Thymus (tissue), 11 donors: ENCODE data around the gene SLAMF6. TPM values are rescaled to one million over a fixed set of nuclear protein-coding genes. Genes with fewer than 3 reads are reported as not detected.
A peak's percentile ranks its signal among the peaks of the same experiment; 100 is the strongest.

ENCODE experiments used
- DNase-seq, 9 donors: peaks; one replicate each; pipeline ENCODE4 v3.0.0-alpha.2; 2013; ENCODE audit warnings: low spot score in 9 of 9, low read depth in 6 of 9, missing footprints in 1 of 9
- H3K27ac ChIP-seq, 2 donors: one replicate each; pipeline ENCODE4 v1.5.1; 2013; ENCODE audit warnings: control low read depth in 1 of 2, low read depth in 1 of 2, low read length in 1 of 2, mild to moderate bottlenecking in 1 of 2, moderate library complexity in 1 of 2
- H3K27me3 ChIP-seq, 2 donors: one replicate each; pipeline ENCODE4 v1.5.1; 2013; ENCODE audit warnings: low read length in 1 of 2; ENCODE audit not compliant: control insufficient read depth in 2 of 2, insufficient read depth in 1 of 2
- H3K36me3 ChIP-seq, 2 donors: one replicate each; pipeline ENCODE4 v1.5.1; 2013; ENCODE audit warnings: low read length in 1 of 2, mild to moderate bottlenecking in 1 of 2, moderate library complexity in 1 of 2; ENCODE audit not compliant: control insufficient read depth in 2 of 2, insufficient read depth in 2 of 2
- H3K4me1 ChIP-seq, 2 donors: one replicate each; pipeline ENCODE4 v1.5.1; 2013; ENCODE audit warnings: low read length in 2 of 2; ENCODE audit not compliant: control insufficient read depth in 2 of 2, insufficient read depth in 2 of 2
- H3K4me3 ChIP-seq, 2 donors: one replicate each; pipeline ENCODE4 v1.5.1; 2013; ENCODE audit warnings: low read length in 2 of 2, control low read depth in 1 of 2, mild to moderate bottlenecking in 1 of 2
- H3K9me3 ChIP-seq, 2 donors: one replicate each; pipeline ENCODE4 v1.5.1; 2013; ENCODE audit warnings: low read length in 1 of 2, mild to moderate bottlenecking in 1 of 2; ENCODE audit not compliant: control insufficient read depth in 2 of 2, insufficient read depth in 1 of 2
- WGBS: extraction: QIAGEN DNeasy Blood & Tissue Kit; methylation state at CpG from one replicate; pipeline ENCODE4 v1.1.7; 2013; 5-methylcytosine and 5-hydroxymethylcytosine counted together
- polyA plus RNA-seq: library from polyadenylated mRNA; stranded (reverse); fragments of 200-250 nt; gene quantifications from one replicate; pipeline ENCODE4 v1.2.3, GENCODE V29; 2013
- total RNA-seq: library from RNA; stranded (reverse); fragments of 120-200 nt; gene quantifications from one replicate; pipeline ENCODE4 v1.2.4, GENCODE V29; 2013
- donor health status: healthy.

The SLAMF6 gene
- total and polyA plus RNA-seq, 2 donors: 11.5 to 12.6 TPM

GRCh38 chr1:160548183-160548582 is 25.1 kb upstream of the SLAMF6 start:
- no peak overlapping the region for H3K4me3 ChIP-seq
- H3K4me1 ChIP-seq: peaks cover 13 to 60% of the 10 kb centered on the region in 2 donors
- peaks cover 16 to 48% of the 10 kb centered on the region in 2 donors for H3K36me3 ChIP-seq
- 99% methylated on average over 3 of the region's 3 CpGs for WGBS
- H3K9me3 ChIP-seq: peaks cover 0 to 1% of the 10 kb centered on the region in 2 donors
- H3K27me3 ChIP-seq: no peaks in the 10 kb centered on the region
- DNase-seq: no peak
- H3K27ac ChIP-seq: peak overlapping the region in 1 of 2 donors; percentile 5

- 95% methylated on average over 4 of the region's 4 CpGs for WGBS
- Histone ChIP-seq H3K4me3 (no peak overlapping the region), H3K4me1 (peaks cover 13 to 63% of the 10 kb centered on the region in 2 donors), H3K36me3 (peaks cover 8 to 41% of the 10 kb centered on the region in 2 donors), H3K27ac (no peak overlapping the region), H3K9me3 (no peaks in the 10 kb centered on the region), H3K27me3 (no peaks in the 10 kb centered on the region)
- no peak for DNase-seq
Measured at GRCh38 chr1:160547422-160547821, 24.4 kb upstream of the SLAMF6 start.

GRCh38 chr1:160546942-160547341 is 23.9 kb upstream of the SLAMF6 start:
- peaks cover 14 to 67% of the 10 kb centered on the region in 2 donors for H3K4me1 ChIP-seq
- 96% methylated on average over 2 of the region's 2 CpGs for WGBS
- H3K9me3 ChIP-seq: no peaks in the 10 kb centered on the region
- no peaks in the 10 kb centered on the region for H3K27me3 ChIP-seq
- peaks cover 8 to 37% of the 10 kb centered on the region in 2 donors for H3K36me3 ChIP-seq
- H3K27ac ChIP-seq: no peak overlapping the region
- H3K4me3 ChIP-seq: no peak overlapping the region
- DNase-seq: no peak

- Histone ChIP-seq H3K9me3 (no peaks in the 10 kb centered on the region), H3K27me3 (no peaks in the 10 kb centered on the region), H3K4me1 (peaks cover 28 to 80% of the 10 kb centered on the region in 2 donors), H3K27ac (peak overlapping the region in 1 of 2 donors; percentile 4), H3K4me3 (no peak overlapping the region), H3K36me3 (peaks cover 4 to 20% of the 10 kb centered on the region in 2 donors)
- 98% methylated on average over 1 of the region's 1 CpG for WGBS
- DNase-seq: peak in 3 of 9 donors; percentile 48 to 80 (median 56)
Measured at GRCh38 chr1:160544647-160545046, 21.6 kb upstream of the SLAMF6 start.

GRCh38 chr1:160542303-160542945 is 19.4 kb upstream of the SLAMF6 start:
- peaks cover 32 to 71% of the 10 kb centered on the region in 2 donors for H3K4me1 ChIP-seq
- H3K4me3 ChIP-seq: no peak overlapping the region
- peaks cover 4 to 10% of the 10 kb centered on the region in 2 donors for H3K36me3 ChIP-seq
- 48% methylated on average over 2 of the region's 2 CpGs for WGBS
- H3K27me3 ChIP-seq: no peaks in the 10 kb centered on the region
- DNase-seq: no peak
- no peaks in the 10 kb centered on the region for H3K9me3 ChIP-seq
- no peak overlapping the region for H3K27ac ChIP-seq

- Histone ChIP-seq H3K9me3 (peaks cover 0 to 1% of the 10 kb centered on the region in 2 donors), H3K4me1 (peaks cover 32 to 68% of the 10 kb centered on the region in 2 donors), H3K4me3 (no peak overlapping the region), H3K27me3 (no peaks in the 10 kb centered on the region), H3K27ac (peak overlapping the region; percentile 64 to 94), H3K36me3 (peaks cover 3 to 4% of the 10 kb centered on the region in 2 donors)
- 70% methylated on average over 1 of the region's 1 CpG for WGBS
- no peak for DNase-seq
Measured at GRCh38 chr1:160541622-160542302, 18.7 kb upstream of the SLAMF6 start.

- peaks cover 0 to 1% of the 10 kb centered on the region in 2 donors for H3K9me3 ChIP-seq
- no peaks in the 10 kb centered on the region for H3K27me3 ChIP-seq
- H3K27ac ChIP-seq: peak overlapping the region; percentile 93 to 94
- H3K4me3 ChIP-seq: peak overlapping the region in 1 of 2 donors; percentile 23
- H3K4me1 ChIP-seq: peaks cover 32 to 62% of the 10 kb centered on the region in 2 donors
- H3K36me3 ChIP-seq: no peaks in the 10 kb centered on the region
- no peak for DNase-seq
Measured at GRCh38 chr1:160540859-160541233, 17.8 kb upstream of the SLAMF6 start.

GRCh38 chr1:160539990-160540858 is 17.2 kb upstream of the SLAMF6 start:
- peaks cover 32 to 62% of the 10 kb centered on the region in 2 donors for H3K4me1 ChIP-seq
- H3K27ac ChIP-seq: peak overlapping the region; percentile 93 to 94
- peak overlapping the region; percentile 12 to 23 for H3K4me3 ChIP-seq
- H3K36me3 ChIP-seq: no peaks in the 10 kb centered on the region
- peak; percentile 65 to 96 (median 89) for DNase-seq
- no peaks in the 10 kb centered on the region for H3K27me3 ChIP-seq
- H3K9me3 ChIP-seq: peaks cover 1 to 2% of the 10 kb centered on the region in 2 donors
- 5% methylated on average over 8 of the region's 8 CpGs for WGBS

GRCh38 chr1:160539684-160539989 is 16.6 kb upstream of the SLAMF6 start:
- 70% methylated on average over 6 of the region's 6 CpGs for WGBS

More at GRCh38 chr1:160539684-160539989, 16.6 kb upstream of the SLAMF6 start:
- Histone ChIP-seq H3K27ac (peak overlapping the region; percentile 93 to 94), H3K27me3 (no peaks in the 10 kb centered on the region), H3K4me3 (peak overlapping the region in 1 of 2 donors; percentile 22), H3K4me1 (peaks cover 32 to 57% of the 10 kb centered on the region in 2 donors), H3K9me3 (peaks cover 1 to 3% of the 10 kb centered on the region in 2 donors), H3K36me3 (no peaks in the 10 kb centered on the region)
- DNase-seq: no peak
